HG02759 (cell line): ENCODE data around the gene EHHADH.

ENCODE experiments used
- ATAC-seq: cut with Tn5 transposase; IDR thresholded peaks from one replicate; pipeline ENCODE4 v1.9.1; 2021; ENCODE audit warnings: mild to moderate bottlenecking, moderate library complexity; ENCODE audit not compliant: unreplicated experiment

The EHHADH gene

GRCh38 chr3:185199671-185200070, 54.2 kb downstream of the EHHADH start:
- no peak for ATAC-seq

GRCh38 chr3:185199206-185199605, 54.6 kb downstream of the EHHADH start:
- no peak for ATAC-seq

- no peak for ATAC-seq
Measured at GRCh38 chr3:185197068-185197467, 56.8 kb downstream of the EHHADH start.

- ATAC-seq = no peak
Measured at GRCh38 chr3:185195652-185196051, 58.2 kb downstream of the EHHADH start.

- no peak for ATAC-seq
Measured at GRCh38 chr3:185188816-185189215, 65.0 kb downstream of the EHHADH start.

- no peak for ATAC-seq
Measured at GRCh38 chr3:185187391-185187790, 66.5 kb downstream of the EHHADH start.

GRCh38 chr3:185176750-185177359, 77.0 kb downstream of the EHHADH start:
- ATAC-seq = no peak

GRCh38 chr3:185175370-185175987, 78.4 kb downstream of the EHHADH start:
- peak; percentile 88 for ATAC-seq

- no peak for ATAC-seq
Measured at GRCh38 chr3:185172086-185173049, 81.5 kb downstream of the EHHADH start.

- no peak for ATAC-seq
Measured at GRCh38 chr3:185164428-185165217, 89.2 kb downstream of the EHHADH start.

- ATAC-seq = no peak
Measured at GRCh38 chr3:185162634-185163033, 91.2 kb downstream of the EHHADH start.

GRCh38 chr3:185161761-185162160, 92.1 kb downstream of the EHHADH start:
- no peak for ATAC-seq

GRCh38 chr3:185157347-185157746, 96.5 kb downstream of the EHHADH start:
- ATAC-seq = no peak

- no peak for ATAC-seq
Measured at GRCh38 chr3:185155678-185156077, 98.2 kb downstream of the EHHADH start.

- no peak for ATAC-seq
Measured at GRCh38 chr3:185153861-185154629, 99.8 kb downstream of the EHHADH start.

- ATAC-seq = no peak
Measured at GRCh38 chr3:185153171-185153771, 100.6 kb downstream of the EHHADH start.

GRCh38 chr3:185152410-185153170, 101.3 kb downstream of the EHHADH start, which contains the start of gene C3orf70:
Gene C3orf70 (minus strand): TSS chr3:185153060. CDS start chr3:185152823, 237 bp downstream.
- ATAC-seq = peak; percentile 62

GRCh38 chr3:185151964-185152409, 101.9 kb downstream of the EHHADH start:
- ATAC-seq = no peak
